ENCODE results near the gene IDI2. TPM values are rescaled to one million over a fixed set of nuclear protein-coding genes. Genes with fewer than 3 reads are reported as not detected.
"Not testable (repeated sequence)": the region's sequence is repeated elsewhere in the genome, so short reads cannot be mapped to it uniquely, and the experiment has no call there.

IDI2 gene
- total and polyA plus RNA-seq, 4 donors = 0.10 TPM; not detected in 3

GRCh38 chr10:1041514-1041913, 15.9 kb upstream of the IDI2 start:
- intact Hi-C loops (cut with DNase I) = no loop called here
- Histone ChIP-seq H3K27ac (ENCODE audit: low read depth in 1 of 2, low read length in 2 of 2) (no peak overlapping the region), H3K36me3 (ENCODE audit: control insufficient read depth in 1 of 2, insufficient read depth in 2 of 2, low read length in 1 of 2) (peaks cover 2 to 3% of the 10 kb centered on the region in 2 donors), H3K27me3 (ENCODE audit: control insufficient read depth in 1 of 2, insufficient read depth in 2 of 2, low read length in 1 of 2) (no peaks in the 10 kb centered on the region), H3K4me3 (ENCODE audit: low read length in 2 of 2) (no peak overlapping the region), H3K9me3 (ENCODE audit: control insufficient read depth, low read length) (no peaks in the 10 kb centered on the region), H3K4me1 (ENCODE audit: control insufficient read depth in 1 of 2, insufficient read depth in 2 of 2, low read length in 2 of 2) (no peaks in the 10 kb centered on the region)
- no peak for ATAC-seq (ENCODE audit: low FRiP score)
- WGBS, 2 donors = 93% methylated on average over 9 of the region's 9 CpGs
- no peak for DNase-seq

- Histone ChIP-seq H3K27me3 (ENCODE audit: control insufficient read depth in 1 of 2, insufficient read depth in 2 of 2, low read length in 1 of 2) (no peaks in the 10 kb centered on the region), H3K36me3 (ENCODE audit: control insufficient read depth in 1 of 2, insufficient read depth in 2 of 2, low read length in 1 of 2) (peaks cover 2 to 3% of the 10 kb centered on the region in 2 donors), H3K4me3 (ENCODE audit: low read length in 2 of 2) (no peak overlapping the region), H3K9me3 (ENCODE audit: control insufficient read depth, low read length) (no peaks in the 10 kb centered on the region), H3K27ac (ENCODE audit: low read depth in 1 of 2, low read length in 2 of 2) (no peak overlapping the region), H3K4me1 (ENCODE audit: control insufficient read depth in 1 of 2, insufficient read depth in 2 of 2, low read length in 2 of 2) (no peaks in the 10 kb centered on the region)
- ATAC-seq (ENCODE audit: low FRiP score) = no peak
- 77 to 78% methylated on average over 3 of the region's 3 CpGs for WGBS, 2 donors
- DNase-seq = no peak
- intact Hi-C loops (cut with DNase I) = no loop called here
Measured at GRCh38 chr10:1040133-1040532, 14.5 kb upstream of the IDI2 start.

- intact Hi-C loops (cut with DNase I); ATAC-seq (ENCODE audit: low FRiP score); H3K27ac ChIP-seq (ENCODE audit: low read depth in 1 of 2, low read length in 2 of 2); H3K27me3 ChIP-seq (ENCODE audit: control insufficient read depth in 1 of 2, insufficient read depth in 2 of 2, low read length in 1 of 2); H3K36me3 ChIP-seq (ENCODE audit: control insufficient read depth in 1 of 2, insufficient read depth in 2 of 2, low read length in 1 of 2); H3K9me3 ChIP-seq (ENCODE audit: control insufficient read depth, low read length); DNase-seq; H3K4me3 ChIP-seq (ENCODE audit: low read length in 2 of 2); H3K4me1 ChIP-seq (ENCODE audit: control insufficient read depth in 1 of 2, insufficient read depth in 2 of 2, low read length in 2 of 2): not testable (repeated sequence)
- 77 to 84% methylated on average over 6 to 14 of the region's 20 CpGs for WGBS, 2 donors
Measured at GRCh38 chr10:1038769-1039168, 13.1 kb upstream of the IDI2 start.

GRCh38 chr10:1037098-1037497, 11.4 kb upstream of the IDI2 start:
- H3K4me1 ChIP-seq (ENCODE audit: control insufficient read depth in 1 of 2, insufficient read depth in 2 of 2, low read length in 2 of 2) = no peaks in the 10 kb centered on the region
- peaks cover 0 to 3% of the 10 kb centered on the region in 2 donors for H3K36me3 ChIP-seq (ENCODE audit: control insufficient read depth in 1 of 2, insufficient read depth in 2 of 2, low read length in 1 of 2)
- H3K4me3 ChIP-seq (ENCODE audit: low read length in 2 of 2) = no peak overlapping the region
- DNase-seq (no peak), ATAC-seq (ENCODE audit: low FRiP score) (no peak)
- 87 to 90% methylated on average over 11 of the region's 11 CpGs for WGBS, 2 donors
- no peaks in the 10 kb centered on the region for H3K27me3 ChIP-seq (ENCODE audit: control insufficient read depth in 1 of 2, insufficient read depth in 2 of 2, low read length in 1 of 2)
- no peak overlapping the region for H3K27ac ChIP-seq (ENCODE audit: low read depth in 1 of 2, low read length in 2 of 2)
- intact Hi-C loops (cut with DNase I) = no loop called here
- H3K9me3 ChIP-seq (ENCODE audit: control insufficient read depth, low read length) = no peaks in the 10 kb centered on the region

- intact Hi-C loops (cut with DNase I) = no loop called here
- 78 to 79% methylated on average over 14 of the region's 14 CpGs for WGBS, 2 donors
- peaks cover 0 to 3% of the 10 kb centered on the region in 2 donors for H3K36me3 ChIP-seq (ENCODE audit: control insufficient read depth in 1 of 2, insufficient read depth in 2 of 2, low read length in 1 of 2)
- no peak overlapping the region for H3K4me3 ChIP-seq (ENCODE audit: low read length in 2 of 2)
- DNase-seq (no peak), ATAC-seq (ENCODE audit: low FRiP score) (no peak)
- no peaks in the 10 kb centered on the region for H3K4me1 ChIP-seq (ENCODE audit: control insufficient read depth in 1 of 2, insufficient read depth in 2 of 2, low read length in 2 of 2)
- H3K9me3 ChIP-seq (ENCODE audit: control insufficient read depth, low read length) = no peaks in the 10 kb centered on the region
- H3K27ac ChIP-seq (ENCODE audit: low read depth in 1 of 2, low read length in 2 of 2) = no peak overlapping the region
- no peaks in the 10 kb centered on the region for H3K27me3 ChIP-seq (ENCODE audit: control insufficient read depth in 1 of 2, insufficient read depth in 2 of 2, low read length in 1 of 2)
Measured at GRCh38 chr10:1036341-1036791, 10.7 kb upstream of the IDI2 start.

- no peaks in the 10 kb centered on the region for H3K27me3 ChIP-seq (ENCODE audit: control insufficient read depth in 1 of 2, insufficient read depth in 2 of 2, low read length in 1 of 2)
- no peak overlapping the region for H3K27ac ChIP-seq (ENCODE audit: low read depth in 1 of 2, low read length in 2 of 2)
- no peak for DNase-seq
- H3K9me3 ChIP-seq (ENCODE audit: control insufficient read depth, low read length) = no peaks in the 10 kb centered on the region
- H3K36me3 ChIP-seq (ENCODE audit: control insufficient read depth in 1 of 2, insufficient read depth in 2 of 2, low read length in 1 of 2) = peaks cover 0 to 3% of the 10 kb centered on the region in 2 donors
- H3K4me1 ChIP-seq (ENCODE audit: control insufficient read depth in 1 of 2, insufficient read depth in 2 of 2, low read length in 2 of 2) = no peaks in the 10 kb centered on the region
- intact Hi-C loops (cut with DNase I) = no loop called here
- no peak for ATAC-seq (ENCODE audit: low FRiP score)
- no peak overlapping the region for H3K4me3 ChIP-seq (ENCODE audit: low read length in 2 of 2)
- 60 to 67% methylated on average over 6 of the region's 6 CpGs for WGBS, 2 donors
Measured at GRCh38 chr10:1035201-1035600, 9.5 kb upstream of the IDI2 start.

- H3K9me3 ChIP-seq (ENCODE audit: control insufficient read depth, low read length) = no peaks in the 10 kb centered on the region
- peaks cover 0 to 2% of the 10 kb centered on the region in 2 donors for H3K36me3 ChIP-seq (ENCODE audit: control insufficient read depth in 1 of 2, insufficient read depth in 2 of 2, low read length in 1 of 2)
- no peaks in the 10 kb centered on the region for H3K4me1 ChIP-seq (ENCODE audit: control insufficient read depth in 1 of 2, insufficient read depth in 2 of 2, low read length in 2 of 2)
- DNase-seq (no peak), ATAC-seq (ENCODE audit: low FRiP score) (no peak)
- intact Hi-C loops (cut with DNase I) = no loop called here
- H3K27me3 ChIP-seq (ENCODE audit: control insufficient read depth in 1 of 2, insufficient read depth in 2 of 2, low read length in 1 of 2) = no peaks in the 10 kb centered on the region
- H3K4me3 ChIP-seq (ENCODE audit: low read length in 2 of 2) = no peak overlapping the region
- WGBS, 2 donors = 91% methylated on average over 3 of the region's 3 CpGs
- no peak overlapping the region for H3K27ac ChIP-seq (ENCODE audit: low read depth in 1 of 2, low read length in 2 of 2)
Measured at GRCh38 chr10:1034758-1035157, 9.1 kb upstream of the IDI2 start.

- Histone ChIP-seq H3K27ac (ENCODE audit: low read depth in 1 of 2, low read length in 2 of 2) (no peak overlapping the region), H3K27me3 (ENCODE audit: control insufficient read depth in 1 of 2, insufficient read depth in 2 of 2, low read length in 1 of 2) (no peaks in the 10 kb centered on the region), H3K36me3 (ENCODE audit: control insufficient read depth in 1 of 2, insufficient read depth in 2 of 2, low read length in 1 of 2) (peaks cover 0 to 2% of the 10 kb centered on the region in 2 donors), H3K4me1 (ENCODE audit: control insufficient read depth in 1 of 2, insufficient read depth in 2 of 2, low read length in 2 of 2) (no peaks in the 10 kb centered on the region), H3K9me3 (ENCODE audit: control insufficient read depth, low read length) (no peaks in the 10 kb centered on the region), H3K4me3 (ENCODE audit: low read length in 2 of 2) (no peak overlapping the region)
- DNase-seq (no peak), ATAC-seq (ENCODE audit: low FRiP score) (no peak)
- intact Hi-C loops (cut with DNase I) = no loop called here
- WGBS, 2 donors = 74 to 86% methylated on average over 1 of the region's 1 CpG
Measured at GRCh38 chr10:1033601-1034000, 7.9 kb upstream of the IDI2 start.

- no peaks in the 10 kb centered on the region for H3K36me3 ChIP-seq (ENCODE audit: control insufficient read depth in 1 of 2, insufficient read depth in 2 of 2, low read length in 1 of 2)
- no peak overlapping the region for H3K27ac ChIP-seq (ENCODE audit: low read depth in 1 of 2, low read length in 2 of 2)
- H3K4me3 ChIP-seq (ENCODE audit: low read length in 2 of 2) = no peak overlapping the region
- DNase-seq = no peak
- no peaks in the 10 kb centered on the region for H3K9me3 ChIP-seq (ENCODE audit: control insufficient read depth, low read length)
- H3K27me3 ChIP-seq (ENCODE audit: control insufficient read depth in 1 of 2, insufficient read depth in 2 of 2, low read length in 1 of 2) = no peaks in the 10 kb centered on the region
- WGBS, 2 donors = 96% methylated on average over 7 of the region's 7 CpGs
- no peak for ATAC-seq (ENCODE audit: low FRiP score)
- no peaks in the 10 kb centered on the region for H3K4me1 ChIP-seq (ENCODE audit: control insufficient read depth in 1 of 2, insufficient read depth in 2 of 2, low read length in 2 of 2)
- intact Hi-C loops (cut with DNase I) = no loop called here
Measured at GRCh38 chr10:1029838-1030237, 4.2 kb upstream of the IDI2 start.
